HG02943 (cell line): Measurements from ENCODE around the gene TNFRSF14.

ENCODE experiments used
- ATAC-seq: cut with Tn5 transposase; IDR thresholded peaks from one replicate; pipeline ENCODE4 v1.9.1; 2021; ENCODE audit warnings: mild to moderate bottlenecking, low read depth, moderate library complexity; ENCODE audit not compliant: unreplicated experiment

The TNFRSF14 gene

DNA sequence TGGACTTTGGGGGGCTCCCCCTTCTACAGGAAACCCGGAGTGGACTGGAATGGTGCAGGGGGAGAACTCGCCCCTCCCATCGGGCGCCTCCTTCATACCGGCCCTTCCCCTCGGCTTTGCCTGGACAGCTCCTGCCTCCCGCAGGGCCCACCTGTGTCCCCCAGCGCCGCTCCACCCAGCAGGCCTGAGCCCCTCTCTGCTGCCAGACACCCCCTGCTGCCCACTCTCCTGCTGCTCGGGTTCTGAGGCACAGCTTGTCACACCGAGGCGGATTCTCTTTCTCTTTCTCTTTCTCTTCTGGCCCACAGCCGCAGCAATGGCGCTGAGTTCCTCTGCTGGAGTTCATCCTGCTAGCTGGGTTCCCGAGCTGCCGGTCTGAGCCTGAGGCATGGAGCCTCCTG, at the start of gene TNFRSF14:
TSS of gene TNFRSF14 (plus strand) at position 95 of the 401 bp plus-strand sequence. CDS start at position 389, 294 bp downstream.
- ATAC-seq: no peak

DNA sequence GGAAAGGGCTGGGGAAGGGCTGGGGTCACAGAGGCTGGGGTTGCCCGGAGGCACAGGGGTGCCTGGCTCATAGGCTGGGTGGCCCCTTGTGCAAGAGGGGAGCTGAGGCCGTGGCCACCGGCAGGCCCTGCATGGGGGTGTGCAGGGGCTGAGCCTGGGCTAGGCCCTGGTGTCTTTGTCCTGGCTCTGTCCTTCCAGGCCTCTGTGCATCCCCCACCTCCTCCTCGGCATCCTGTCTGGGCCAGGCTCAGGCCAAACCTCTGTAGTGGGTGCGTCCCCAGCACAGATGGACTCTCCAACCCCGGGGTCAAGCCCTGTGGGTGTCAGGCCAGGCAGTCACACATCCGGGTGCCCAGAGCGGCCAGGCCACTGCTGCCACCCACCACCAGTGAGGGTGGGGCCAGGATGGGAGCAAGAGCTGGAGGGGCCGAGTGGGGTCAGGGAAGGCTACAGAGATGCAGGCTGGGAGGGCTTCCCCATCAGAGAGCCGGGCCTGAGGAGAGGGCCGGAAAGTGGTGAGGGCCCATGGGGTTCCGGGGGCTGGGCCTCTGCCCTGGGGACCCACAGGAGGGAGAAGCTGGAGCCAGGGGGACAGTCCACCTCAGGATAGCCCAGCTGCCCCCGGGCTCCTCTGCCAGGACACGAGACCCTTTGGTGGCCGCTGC, 49.1 kb upstream of the TNFRSF14 start:
- no peak for ATAC-seq

DNA sequence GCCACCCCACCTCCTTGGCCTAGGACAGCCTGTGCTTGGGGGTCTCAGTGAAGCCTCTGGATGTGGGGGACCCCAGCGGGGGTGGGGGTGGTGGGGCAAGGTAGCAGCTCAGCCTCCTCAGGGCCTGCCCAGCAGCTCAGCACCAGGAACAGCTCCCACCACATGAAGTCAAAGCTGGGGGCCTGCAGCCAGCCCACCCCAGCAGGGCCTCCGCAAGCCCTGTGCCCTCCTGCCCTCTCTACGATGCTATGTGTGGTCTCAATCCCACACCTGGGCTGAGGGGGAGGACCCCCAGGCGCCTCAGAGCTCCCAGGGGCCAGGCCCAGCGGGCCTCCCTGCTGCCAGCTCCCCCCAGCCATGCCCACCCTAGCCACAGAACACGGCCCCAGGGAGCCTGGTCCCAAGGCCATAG, 48.4 kb upstream of the TNFRSF14 start:
- ATAC-seq: no peak

DNA sequence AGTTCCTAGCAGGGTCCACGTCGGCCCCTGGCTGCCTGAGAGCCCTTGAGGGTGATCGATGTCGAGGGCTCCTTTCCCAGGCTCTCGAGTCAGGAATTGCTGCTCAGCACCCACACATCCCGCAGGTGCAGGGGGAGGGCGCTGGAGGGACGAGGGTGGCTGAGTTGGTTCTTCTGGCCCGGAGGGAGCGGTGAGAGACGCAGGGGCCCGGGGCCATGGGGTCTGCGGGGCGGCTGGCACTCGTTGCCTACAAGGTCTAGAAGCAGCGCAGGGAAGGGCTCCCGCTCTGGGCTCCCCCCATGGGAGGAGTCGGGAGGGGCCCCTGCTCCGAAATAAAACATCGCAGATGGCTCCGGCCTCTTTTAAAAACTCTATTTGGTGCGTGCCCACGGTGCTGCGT, 48.0 kb upstream of the TNFRSF14 start:
- no peak for ATAC-seq

DNA sequence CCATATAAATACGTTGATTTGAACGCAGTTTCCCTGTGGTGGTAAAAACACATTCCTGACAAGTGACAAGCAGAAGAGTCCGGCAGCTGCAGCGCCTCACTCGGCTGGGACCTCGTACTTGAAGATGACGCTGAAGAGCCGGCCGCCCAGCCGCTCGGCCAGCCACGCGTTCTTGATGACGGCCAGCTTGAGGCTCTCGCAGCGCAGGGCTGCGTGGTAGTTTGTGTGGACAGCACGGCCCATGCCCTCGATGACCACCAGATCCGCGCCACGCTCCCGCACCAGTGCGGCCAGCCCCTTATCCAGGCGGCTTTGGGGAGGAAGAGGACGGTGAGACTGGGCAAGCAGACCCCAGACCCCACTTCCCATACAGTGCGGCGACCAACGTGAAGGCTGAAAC, 47.4 kb upstream of the TNFRSF14 start:
- ATAC-seq: no peak

DNA sequence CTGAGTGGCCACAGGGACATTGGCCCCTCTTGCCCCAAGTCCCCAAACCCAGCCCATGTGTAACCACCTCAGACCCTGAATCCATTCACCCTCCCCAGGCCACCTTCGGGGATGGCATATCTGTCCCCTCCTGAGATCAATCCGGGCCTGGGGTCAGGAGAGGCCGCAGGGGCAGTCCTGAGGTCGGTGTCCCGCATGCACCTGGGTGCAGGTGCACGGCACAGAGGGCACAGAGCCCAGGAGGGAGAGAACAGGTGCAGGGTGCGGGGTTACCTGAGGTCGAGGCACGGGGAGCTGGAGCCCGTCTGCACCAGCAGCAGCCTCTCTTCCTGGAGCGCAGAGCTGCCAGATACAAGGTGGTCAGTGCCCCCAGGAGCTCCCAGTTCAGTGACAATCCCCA, 46.6 kb upstream of the TNFRSF14 start:
- ATAC-seq: no peak

DNA sequence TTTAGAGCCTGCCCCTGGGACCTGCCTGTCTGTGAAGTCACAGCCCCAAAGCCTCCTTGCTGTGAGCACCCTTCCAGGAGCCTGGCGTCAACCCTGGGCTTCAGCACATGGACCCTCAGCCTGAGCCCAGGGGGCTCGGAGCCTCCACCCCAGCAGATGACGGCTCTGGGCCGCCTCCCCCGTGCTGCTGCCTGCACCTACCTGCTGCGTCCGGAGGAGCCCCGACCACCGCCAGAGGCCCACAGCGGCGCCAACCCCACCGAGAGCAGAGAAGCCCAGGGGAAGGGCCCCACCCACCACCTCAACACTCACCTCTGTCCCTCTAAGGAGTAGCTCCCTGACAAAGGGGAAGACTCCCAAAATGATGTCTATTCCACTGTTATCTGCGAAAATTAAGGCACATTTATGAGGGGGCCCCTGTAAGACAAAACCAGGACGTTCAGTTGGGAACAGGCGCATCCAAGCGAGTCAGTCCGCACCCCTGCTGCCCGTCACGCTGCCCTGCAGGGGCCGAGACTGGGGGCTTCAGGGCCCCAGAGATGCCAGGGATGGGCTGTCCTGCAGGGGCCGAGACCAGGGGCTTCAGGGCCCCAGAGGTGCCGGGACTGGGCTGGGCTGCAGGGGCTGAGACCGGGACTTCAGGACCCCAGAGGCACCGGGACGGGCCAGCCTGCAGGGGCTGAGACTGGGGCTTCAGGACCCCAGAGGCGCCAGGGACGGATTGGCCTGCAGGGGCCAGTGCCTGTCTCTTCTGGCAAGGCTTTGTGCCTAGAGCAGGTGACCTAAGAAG, 45.6 kb upstream of the TNFRSF14 start:
- ATAC-seq: no peak

DNA sequence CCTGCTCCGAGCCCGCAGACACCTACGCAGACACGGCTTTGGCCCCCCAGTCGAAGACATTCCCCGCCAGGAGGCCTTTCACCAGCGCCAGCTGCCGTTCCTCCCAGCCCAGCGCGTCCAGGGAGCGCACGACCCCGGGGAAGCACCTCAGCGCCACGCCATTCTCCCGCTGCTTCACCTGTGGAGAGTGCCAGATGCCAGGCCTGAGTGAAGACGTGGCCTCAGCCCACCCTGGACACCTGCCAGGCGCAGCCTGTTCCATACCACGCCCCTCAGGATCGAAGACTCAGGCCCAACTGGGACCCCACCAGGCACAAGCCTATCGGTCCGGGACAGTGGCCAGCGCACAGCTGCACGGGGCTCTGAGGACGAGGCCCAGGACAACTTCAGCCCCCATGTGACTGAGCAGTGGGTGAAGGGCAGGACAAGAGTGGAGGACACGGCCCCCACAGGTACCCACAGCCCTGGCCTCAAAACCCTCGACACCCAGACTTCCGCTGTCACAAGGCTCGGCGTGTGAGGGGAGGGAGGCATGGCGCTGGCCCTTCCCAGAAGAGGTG, 43.2 kb upstream of the TNFRSF14 start:
- ATAC-seq: no peak

GRCh38 chr1:2513939-2514652, 42.1 kb upstream of the TNFRSF14 start:
- no peak for ATAC-seq

GRCh38 chr1:2514863-2515762, 41.1 kb upstream of the TNFRSF14 start:
- ATAC-seq: no peak

- ATAC-seq: no peak
These were observed 40.4 kb upstream of the TNFRSF14 start for GRCh38 chr1:2515763-2516080.

- no peak for ATAC-seq
These were observed 40.0 kb upstream of the TNFRSF14 start for GRCh38 chr1:2516124-2516523.

DNA sequence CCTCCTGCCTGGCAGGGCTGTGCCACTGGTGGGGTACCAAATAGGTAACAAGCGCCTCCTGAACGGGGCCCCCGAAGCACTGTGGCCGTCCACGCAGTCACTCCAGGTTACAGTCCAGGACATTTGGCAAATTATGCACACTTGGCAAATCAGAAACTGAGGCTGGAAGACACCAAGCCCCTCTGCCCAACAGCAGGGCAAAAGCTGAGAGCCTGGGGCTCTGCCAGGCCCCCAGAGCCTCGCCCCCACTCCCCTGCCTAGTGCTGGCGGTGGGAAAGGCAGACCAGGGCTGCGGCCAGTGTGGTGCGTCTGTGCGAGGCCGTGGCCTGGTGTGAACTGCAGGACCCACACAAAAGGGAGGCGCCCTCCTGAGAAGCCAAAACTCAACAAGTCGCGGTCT, 39.2 kb upstream of the TNFRSF14 start:
- ATAC-seq: no peak

DNA sequence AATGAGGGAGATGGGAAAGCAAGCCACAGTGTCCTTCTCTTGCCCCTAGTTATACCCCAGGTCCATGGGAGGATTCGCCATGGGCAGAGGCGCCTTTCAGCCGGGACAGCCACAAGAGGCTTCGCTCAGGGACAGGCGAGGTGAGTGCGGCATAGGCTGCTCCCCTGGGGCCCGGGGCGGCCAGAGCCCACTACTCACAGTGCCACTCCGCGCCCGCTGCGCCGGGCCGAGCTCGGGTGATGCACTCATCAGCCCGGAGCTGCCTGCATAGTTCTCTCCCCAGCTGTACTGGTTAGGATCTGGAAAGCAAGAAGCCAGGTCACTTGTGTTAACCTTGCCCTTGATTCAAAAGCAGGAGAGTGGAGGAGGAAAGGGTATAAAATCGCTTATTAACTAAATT, 38.2 kb upstream of the TNFRSF14 start:
- no peak for ATAC-seq

DNA sequence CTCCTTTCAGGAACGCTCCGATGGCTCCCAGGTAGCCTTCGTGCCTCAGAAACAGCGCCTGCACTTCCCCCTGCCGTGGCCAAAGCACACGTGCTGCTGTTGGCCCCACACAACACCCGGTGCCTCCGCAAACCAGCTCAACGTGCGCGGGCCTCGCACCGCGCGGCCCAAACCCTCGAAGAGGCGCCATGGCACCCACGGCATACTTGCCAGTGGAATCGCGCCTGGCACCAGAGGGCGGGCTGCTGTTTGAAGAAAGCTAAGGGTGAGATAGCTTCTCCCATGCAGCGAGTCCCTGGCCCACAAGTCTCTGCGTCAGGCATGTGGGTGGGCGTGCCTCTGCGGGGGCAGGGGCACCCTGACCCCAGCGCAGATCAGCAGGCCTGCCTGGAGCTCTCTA, 37.6 kb upstream of the TNFRSF14 start:
- ATAC-seq: no peak

DNA sequence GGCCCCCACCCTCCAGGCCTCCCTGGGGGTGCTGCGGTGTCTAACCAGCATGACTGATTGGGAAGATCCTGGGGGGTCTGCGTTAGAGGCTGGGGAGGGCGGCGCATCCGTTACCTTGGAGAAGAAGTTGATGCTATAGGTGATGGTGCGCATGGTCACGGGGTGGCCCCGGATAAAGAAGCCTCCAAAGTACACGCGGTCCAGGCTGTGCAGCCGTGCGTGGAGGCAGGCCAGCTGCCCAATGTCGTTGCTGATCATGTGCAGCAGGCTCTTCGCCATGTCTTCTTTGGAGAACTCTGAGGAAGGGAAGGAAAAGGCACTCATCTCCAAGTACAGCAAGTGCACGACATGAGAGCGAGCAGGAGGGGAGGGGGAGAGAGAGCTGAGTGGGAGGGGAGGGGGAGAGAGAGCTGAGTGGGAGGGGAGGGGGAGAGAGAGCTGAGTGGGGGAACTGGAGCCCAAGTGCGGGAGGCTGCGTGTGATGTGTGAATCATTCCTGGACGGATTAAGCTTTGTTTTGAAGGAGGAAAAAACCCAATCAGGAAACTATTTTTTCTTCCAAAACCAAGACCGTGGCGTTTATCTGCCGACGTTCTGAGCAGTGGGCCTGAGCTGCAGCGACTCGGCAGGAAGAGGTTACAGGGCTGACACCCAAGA, 37.0 kb upstream of the TNFRSF14 start:
- ATAC-seq: no peak

DNA sequence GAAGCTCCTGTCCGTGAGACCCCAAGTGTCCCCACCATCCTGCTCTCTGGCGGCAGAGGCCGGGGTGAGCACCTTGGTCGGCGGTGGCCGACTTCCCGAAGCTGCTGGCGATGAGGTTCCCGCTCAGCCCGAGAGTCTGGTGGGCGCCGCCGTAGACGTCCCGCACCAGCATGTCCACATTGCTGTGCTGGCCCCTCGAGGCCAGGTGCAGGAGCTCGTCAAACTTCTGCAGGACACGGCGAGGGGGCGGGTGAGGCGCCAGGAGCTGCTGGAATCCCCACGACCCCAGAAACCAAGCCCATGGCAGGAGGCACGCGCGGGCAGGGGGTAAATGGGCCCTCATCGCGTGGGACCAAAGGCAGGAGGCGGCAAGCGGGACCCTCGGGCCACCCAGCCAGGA, 36.4 kb upstream of the TNFRSF14 start:
- no peak for ATAC-seq

DNA sequence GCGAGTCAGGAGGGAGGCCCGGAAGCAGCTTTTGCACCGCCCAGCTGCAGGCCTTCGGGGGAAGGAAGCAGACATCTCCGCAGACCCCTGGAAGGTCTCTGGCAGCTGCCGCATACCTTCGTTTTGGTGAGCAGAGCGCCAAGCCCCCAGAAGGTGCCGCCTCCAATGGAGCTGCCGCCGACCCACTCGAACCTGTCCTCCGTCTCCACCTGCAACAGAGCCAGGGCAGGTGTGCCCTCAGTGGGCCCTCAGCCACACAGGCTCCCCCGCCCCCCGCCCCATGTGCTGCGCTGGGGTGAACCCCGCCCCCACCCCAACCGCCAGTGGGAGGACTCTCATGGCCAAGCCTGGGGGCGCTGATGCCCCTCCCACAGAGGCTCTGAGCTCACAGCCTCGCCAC, 36.0 kb upstream of the TNFRSF14 start:
- ATAC-seq: no peak

GRCh38 chr1:2520806-2521205, 35.4 kb upstream of the TNFRSF14 start:
- no peak for ATAC-seq

- no peak for ATAC-seq
These were observed 33.9 kb upstream of the TNFRSF14 start for GRCh38 chr1:2522230-2522629.
